Measurements from ENCODE around the gene APIP. TPM values are rescaled to one million over a fixed set of nuclear protein-coding genes. Genes with fewer than 3 reads are reported as not detected.

APIP gene
- polyA plus RNA-seq, 1 of the 3 experiments (the other 2 are of a cell fraction), result 21.3 TPM

DNA sequence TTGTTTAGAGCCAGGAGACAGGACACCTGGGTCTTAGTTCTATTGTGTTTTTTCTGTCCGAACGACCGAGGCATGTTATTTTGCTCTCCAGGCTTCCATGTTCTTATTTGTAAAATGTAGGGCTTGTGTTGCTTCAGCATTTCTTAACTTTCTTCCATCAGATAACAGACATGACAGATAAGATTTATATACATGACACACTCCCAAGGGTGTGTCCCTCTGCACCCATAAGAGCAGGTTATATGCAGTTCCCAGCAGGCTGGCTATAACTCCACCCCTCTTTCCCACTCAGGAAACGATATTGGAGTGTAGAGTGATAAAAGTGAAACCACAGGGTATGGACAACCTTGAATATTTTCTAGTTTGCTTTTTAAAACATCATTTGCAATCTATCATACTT is 65.8 kb downstream of the APIP start:
- H3K9me3 ChIP-seq, result no peaks in the 10 kb centered on the region
- no peak overlapping the region for H2AFZ ChIP-seq (ENCODE audit: low read depth)
- ChIA-PET POLR2A (no interaction called here), CTCF (no interaction called here)
- H3K27ac ChIP-seq (ENCODE audit: low read depth in 2 of 2, low read length in 1 of 2), result no peak overlapping the region
- no peaks in the 10 kb centered on the region for H3K79me2 ChIP-seq (ENCODE audit: insufficient read depth)
- H3K4me1 ChIP-seq (ENCODE audit: control insufficient read depth in 1 of 2, insufficient read depth in 2 of 2, low read depth in 1 of 2, low read length in 1 of 2), result no peaks in the 10 kb centered on the region
- H3F3A ChIP-seq (replicated peaks; ENCODE audit: insufficient read depth), result no peaks in the 10 kb centered on the region
- no peak for DNase-seq
- H4K20me1 ChIP-seq (ENCODE audit: insufficient read depth), result no peaks in the 10 kb centered on the region
- no peaks in the 10 kb centered on the region for H3K9me2 ChIP-seq
- peaks cover 7% of the 10 kb centered on the region; the same call in 1 of the 2 replicates for H3K27me3 ChIP-seq (ENCODE audit: insufficient read depth)
- no peak overlapping the region for H3K4me2 ChIP-seq
- no peaks in the 10 kb centered on the region for H3K36me3 ChIP-seq (replicated peaks in 1 of 2; ENCODE audit: control insufficient read depth in 1 of 2, insufficient read depth in 2 of 2, low read length in 1 of 2)
- WGBS (ENCODE audit: low lambda C conversion rate), result 69% methylated on average over 4 of the region's 4 CpGs
- no peak overlapping the region for H3K4me3 ChIP-seq (ENCODE audit: low read depth in 2 of 2, low read length in 1 of 2)
- H3K9ac ChIP-seq, result no peak overlapping the region
- no peak for TF ChIP-seq NFIC (IDR thresholded peaks at IDR 0.05; ENCODE audit: borderline replicate concordance)
- no peak for TF ChIP-seq RXRA (IDR thresholded peaks at IDR 0.05; ENCODE audit: borderline replicate concordance, low read depth)

GRCh38 chr11:34846467-34846866 is 69.7 kb downstream of the APIP start:
- 55% methylated on average over 3 of the region's 3 CpGs for WGBS (ENCODE audit: low lambda C conversion rate)
- TF ChIP-seq FOXJ3 (CRISPR knock-in tag; IDR thresholded peaks at IDR 0.05) (no peak), MEF2A (IDR thresholded peaks at IDR 0.05; ENCODE audit: borderline replicate concordance, low read depth) (no peak), NRF1 (IDR thresholded peaks at IDR 0.05; ENCODE audit: low read depth, low read length) (no peak), RXRA (IDR thresholded peaks at IDR 0.05; ENCODE audit: borderline replicate concordance, low read depth) (no peak), RFX5 (IDR thresholded peaks at IDR 0.05; ENCODE audit: low read length) (no peak), YY1 (IDR thresholded peaks at IDR 0.05; ENCODE audit: low read depth) (no peak), EZH2phosphoT487 (IDR thresholded peaks at IDR 0.05; ENCODE audit: borderline replicate concordance, low read depth) (no peak), EP300 (IDR thresholded peaks at IDR 0.05; ENCODE audit: borderline replicate concordance in 1 of 2, low read depth in 1 of 2, low read length in 1 of 2) (no peak), GABPA (IDR thresholded peaks at IDR 0.05; ENCODE audit: low read depth) (no peak), ELF1 (IDR thresholded peaks at IDR 0.05) (no peak), SMC3 (IDR thresholded peaks at IDR 0.05; ENCODE audit: low read depth, low read length) (no peak)
- TF ChIP-seq, protein P1, sequence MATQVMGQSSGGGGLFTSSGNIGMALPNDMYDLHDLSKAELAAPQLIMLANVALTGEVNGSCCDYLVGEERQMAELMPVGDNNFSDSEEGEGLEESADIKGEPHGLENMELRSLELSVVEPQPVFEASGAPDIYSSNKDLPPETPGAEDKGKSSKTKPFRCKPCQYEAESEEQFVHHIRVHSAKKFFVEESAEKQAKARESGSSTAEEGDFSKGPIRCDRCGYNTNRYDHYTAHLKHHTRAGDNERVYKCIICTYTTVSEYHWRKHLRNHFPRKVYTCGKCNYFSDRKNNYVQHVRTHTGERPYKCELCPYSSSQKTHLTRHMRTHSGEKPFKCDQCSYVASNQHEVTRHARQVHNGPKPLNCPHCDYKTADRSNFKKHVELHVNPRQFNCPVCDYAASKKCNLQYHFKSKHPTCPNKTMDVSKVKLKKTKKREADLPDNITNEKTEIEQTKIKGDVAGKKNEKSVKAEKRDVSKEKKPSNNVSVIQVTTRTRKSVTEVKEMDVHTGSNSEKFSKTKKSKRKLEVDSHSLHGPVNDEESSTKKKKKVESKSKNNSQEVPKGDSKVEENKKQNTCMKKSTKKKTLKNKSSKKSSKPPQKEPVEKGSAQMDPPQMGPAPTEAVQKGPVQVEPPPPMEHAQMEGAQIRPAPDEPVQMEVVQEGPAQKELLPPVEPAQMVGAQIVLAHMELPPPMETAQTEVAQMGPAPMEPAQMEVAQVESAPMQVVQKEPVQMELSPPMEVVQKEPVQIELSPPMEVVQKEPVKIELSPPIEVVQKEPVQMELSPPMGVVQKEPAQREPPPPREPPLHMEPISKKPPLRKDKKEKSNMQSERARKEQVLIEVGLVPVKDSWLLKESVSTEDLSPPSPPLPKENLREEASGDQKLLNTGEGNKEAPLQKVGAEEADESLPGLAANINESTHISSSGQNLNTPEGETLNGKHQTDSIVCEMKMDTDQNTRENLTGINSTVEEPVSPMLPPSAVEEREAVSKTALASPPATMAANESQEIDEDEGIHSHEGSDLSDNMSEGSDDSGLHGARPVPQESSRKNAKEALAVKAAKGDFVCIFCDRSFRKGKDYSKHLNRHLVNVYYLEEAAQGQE (IDR thresholded peaks at IDR 0.05; ENCODE audit: low read depth, low read length), result no peak
- CTCF ChIA-PET, result interaction anchor here (1.2 kb wide), 1 partner anchor 566 kb away, joined by 3 read pairs; no protein-coding TSS in a partner anchor

More at GRCh38 chr11:34846467-34846866, 69.7 kb downstream of the APIP start:
- Histone ChIP-seq H3K36me3 (replicated peaks in 1 of 2; ENCODE audit: control insufficient read depth in 1 of 2, insufficient read depth in 2 of 2, low read length in 1 of 2) (no peaks in the 10 kb centered on the region), H3K27me3 (ENCODE audit: insufficient read depth) (peaks cover 7% of the 10 kb centered on the region; the same call in 1 of the 2 replicates), H3F3A (replicated peaks; ENCODE audit: insufficient read depth) (no peaks in the 10 kb centered on the region), H3K4me1 (ENCODE audit: control insufficient read depth in 1 of 2, insufficient read depth in 2 of 2, low read depth in 1 of 2, low read length in 1 of 2) (no peaks in the 10 kb centered on the region), H4K20me1 (ENCODE audit: insufficient read depth) (no peaks in the 10 kb centered on the region), H3K4me2 (no peak overlapping the region), H3K9me3 (no peaks in the 10 kb centered on the region), H3K79me2 (ENCODE audit: insufficient read depth) (no peaks in the 10 kb centered on the region), H3K9ac (no peak overlapping the region), H2AFZ (ENCODE audit: low read depth) (no peak overlapping the region), H3K9me2 (no peaks in the 10 kb centered on the region), H3K27ac (ENCODE audit: low read depth in 2 of 2, low read length in 1 of 2) (no peak overlapping the region), H3K4me3 (ENCODE audit: low read depth in 2 of 2, low read length in 1 of 2) (no peak overlapping the region)
- DNase-seq, result no peak
- POLR2A ChIA-PET, result no interaction called here

All from SK-N-SH (cell line).